HG03139 (cell line): Measurements from ENCODE around the gene MTA1.

ENCODE experiments used
- ATAC-seq: cut with Tn5 transposase; IDR thresholded peaks from one replicate; pipeline ENCODE4 v1.9.1; 2021; ENCODE audit not compliant: unreplicated experiment

The MTA1 gene

DNA sequence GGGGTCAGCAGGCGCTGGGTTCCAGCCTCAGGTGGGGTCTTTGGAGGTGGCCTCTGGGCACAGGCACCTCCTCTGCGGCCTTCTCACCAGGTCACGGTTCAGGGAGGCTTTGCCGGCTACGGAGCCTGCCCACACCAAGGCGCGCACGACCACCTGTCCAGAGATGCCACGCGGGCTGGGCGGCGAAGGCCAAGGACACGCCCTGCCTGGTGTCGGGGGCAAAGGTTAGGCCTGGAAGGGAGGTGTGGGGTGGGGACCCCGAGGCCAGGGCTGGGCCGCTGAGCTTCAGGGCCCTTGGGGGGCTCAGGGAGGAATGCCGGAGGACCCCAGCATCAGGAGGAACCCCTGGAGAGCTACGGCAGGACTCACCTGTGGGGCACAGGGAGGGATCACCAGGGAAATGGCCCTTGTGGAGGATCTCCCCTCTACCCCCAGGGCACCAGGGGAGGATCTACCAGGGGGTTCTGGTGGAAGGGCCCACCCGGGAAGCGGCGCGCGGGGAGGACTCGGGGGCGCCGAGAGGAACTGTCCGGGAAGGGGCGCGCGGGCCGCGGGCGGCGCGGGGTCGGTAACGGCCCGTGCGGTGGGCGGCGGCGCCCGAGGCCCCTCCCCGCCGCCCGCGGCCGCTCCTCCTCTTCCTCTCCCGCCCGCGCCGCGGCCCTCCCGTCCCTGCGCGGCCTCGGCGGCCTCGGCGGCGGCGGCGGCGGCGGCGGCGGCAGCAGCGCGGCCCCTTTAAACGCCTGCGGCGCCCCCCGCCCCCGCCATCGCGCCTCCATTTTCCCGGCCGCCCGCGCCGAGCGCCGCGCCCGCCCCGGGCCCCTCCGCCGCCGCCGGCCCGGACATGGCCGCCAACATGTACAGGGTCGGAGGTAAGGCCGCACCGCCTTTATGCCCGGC, at the start of gene MTA1:
Gene MTA1 (plus strand): TSS at position 633 of the 897 bp plus-strand sequence. CDS start 209 bp downstream, at position 842.
- no peak for ATAC-seq

DNA sequence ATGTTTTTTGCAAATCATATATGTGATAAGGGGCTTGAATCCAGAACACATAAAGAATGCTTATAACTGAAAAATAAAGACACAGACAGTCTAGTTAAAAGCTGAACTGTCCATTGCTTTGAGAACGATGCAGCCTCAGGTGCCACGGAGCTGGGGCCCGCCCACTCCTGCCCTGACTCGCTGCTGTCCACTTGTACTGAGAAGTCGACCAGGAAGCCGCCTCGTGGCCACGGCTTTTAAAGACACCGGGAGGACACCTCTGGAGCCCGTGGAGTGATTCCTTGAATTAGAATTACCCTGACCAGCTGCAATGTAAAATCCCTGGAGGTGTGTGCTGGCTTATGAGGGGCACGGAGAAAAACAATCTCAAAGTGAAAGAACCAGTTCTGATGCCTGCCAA, 45.2 kb upstream of the MTA1 start:
- no peak for ATAC-seq

DNA sequence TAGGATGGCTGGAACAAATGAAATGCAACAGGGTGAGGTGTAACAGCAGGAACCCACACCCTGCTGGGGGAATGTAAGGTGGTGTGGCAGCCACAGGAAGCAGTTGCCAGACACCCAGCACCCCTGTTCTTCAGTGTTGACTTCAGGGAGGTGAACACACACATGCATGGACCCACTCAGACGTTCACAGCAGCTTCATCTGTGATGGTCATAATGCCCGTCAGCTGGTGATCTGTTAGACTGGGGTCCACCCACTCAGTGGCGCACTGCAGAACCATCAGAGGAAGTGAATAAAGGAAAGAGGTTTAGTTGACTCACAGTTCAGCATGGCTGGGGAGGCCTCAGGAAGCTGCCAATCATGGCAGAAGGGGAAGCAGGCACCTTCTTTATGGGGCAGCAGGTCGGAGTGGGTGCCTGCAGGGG, 44.0 kb upstream of the MTA1 start:
- no peak for ATAC-seq

DNA sequence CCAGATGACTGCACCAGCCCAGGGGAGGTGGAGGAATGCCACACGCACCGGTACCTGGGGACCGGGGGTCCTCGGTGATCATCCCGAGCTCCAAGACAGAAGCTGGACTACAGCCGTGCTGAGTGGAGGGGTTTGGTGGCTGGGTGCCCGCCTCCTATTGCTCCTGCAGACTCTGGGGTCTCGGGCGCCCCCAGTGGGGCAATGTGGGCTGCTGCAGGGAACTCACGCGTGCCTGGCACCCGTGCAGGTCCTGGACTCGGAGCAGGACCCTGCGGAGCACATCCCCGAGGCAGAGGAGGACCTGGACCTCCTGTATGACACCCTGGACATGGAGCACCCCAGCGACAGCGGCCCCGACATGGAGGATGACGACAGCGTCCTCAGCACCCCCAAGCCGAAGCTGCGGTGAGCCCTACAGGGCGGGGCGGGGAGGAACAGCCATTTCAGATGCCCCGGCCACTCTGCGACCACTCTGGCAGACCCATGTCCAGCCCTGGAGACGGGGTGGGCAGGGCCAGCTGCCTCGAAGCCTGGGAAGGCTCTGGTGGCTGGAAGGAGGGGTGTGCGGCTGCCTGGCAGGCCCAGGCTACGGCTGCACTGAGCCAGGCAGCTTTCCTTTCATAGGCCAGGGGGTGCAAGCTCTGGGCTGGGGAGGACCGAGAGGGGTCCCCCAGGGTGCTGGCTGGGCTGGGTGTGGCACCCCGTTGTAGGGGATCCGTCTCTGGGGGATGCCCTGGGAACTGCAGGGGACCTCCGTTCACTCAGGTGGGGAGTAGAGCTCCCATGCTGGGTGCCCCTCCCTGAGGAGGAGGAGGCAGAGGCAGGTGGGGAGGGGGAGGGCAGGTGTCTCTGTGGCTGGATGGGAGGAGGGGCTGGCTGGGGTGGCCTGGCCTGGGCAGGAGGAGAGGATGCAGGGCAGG, 42.8 kb upstream of the MTA1 start:
- no peak for ATAC-seq

DNA sequence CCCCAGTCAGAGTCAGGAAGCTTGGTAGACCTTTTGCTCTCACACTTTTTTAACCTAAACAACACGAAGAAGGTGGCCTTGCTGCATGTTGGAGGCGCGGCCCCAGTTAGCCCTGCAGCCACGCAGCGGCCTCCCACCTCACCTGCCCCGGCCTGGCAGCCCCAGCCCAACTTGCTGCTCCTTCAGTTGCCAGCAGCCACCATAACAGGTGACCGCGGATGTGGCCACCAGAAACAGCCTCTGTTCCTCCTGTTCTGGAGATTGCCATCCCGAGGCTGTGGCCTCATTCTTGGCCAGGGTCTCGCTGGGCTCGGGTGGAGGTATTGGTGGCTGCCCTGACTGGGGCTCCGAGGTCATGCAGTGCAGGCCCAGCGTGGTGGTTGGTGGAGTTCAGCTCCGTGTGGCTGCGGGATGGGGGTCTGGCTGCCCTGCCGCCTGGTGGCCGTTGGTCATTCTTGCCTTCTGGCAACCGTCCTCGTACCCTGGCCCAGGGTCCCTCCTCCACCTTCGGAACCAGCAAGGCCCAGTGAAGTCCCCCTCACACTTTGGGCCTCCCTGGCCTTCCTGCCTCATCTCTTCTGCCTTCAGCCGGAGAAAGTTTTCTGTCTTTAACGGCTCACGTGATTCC, 42.0 kb upstream of the MTA1 start:
- ATAC-seq = no peak

DNA sequence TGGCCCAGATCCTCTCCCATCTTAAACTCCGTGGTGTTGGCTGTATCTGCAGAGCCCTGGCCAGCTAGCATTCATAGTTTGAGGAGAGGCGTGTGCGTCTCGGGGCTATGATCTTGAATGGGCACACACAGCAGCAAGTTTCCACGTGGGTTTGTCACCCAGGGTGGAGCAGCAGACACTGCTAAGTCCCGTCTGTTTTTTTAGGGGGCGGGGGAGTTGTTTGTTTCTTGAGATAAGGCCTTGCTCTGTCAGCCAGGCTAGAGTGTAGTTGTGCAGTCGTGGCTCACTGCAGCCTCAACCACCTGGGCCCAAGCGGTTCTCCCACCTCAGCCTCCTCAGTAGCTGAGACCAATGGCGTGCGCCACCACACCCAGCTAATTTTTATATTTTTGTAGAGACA, 41.4 kb upstream of the MTA1 start:
- no peak for ATAC-seq

DNA sequence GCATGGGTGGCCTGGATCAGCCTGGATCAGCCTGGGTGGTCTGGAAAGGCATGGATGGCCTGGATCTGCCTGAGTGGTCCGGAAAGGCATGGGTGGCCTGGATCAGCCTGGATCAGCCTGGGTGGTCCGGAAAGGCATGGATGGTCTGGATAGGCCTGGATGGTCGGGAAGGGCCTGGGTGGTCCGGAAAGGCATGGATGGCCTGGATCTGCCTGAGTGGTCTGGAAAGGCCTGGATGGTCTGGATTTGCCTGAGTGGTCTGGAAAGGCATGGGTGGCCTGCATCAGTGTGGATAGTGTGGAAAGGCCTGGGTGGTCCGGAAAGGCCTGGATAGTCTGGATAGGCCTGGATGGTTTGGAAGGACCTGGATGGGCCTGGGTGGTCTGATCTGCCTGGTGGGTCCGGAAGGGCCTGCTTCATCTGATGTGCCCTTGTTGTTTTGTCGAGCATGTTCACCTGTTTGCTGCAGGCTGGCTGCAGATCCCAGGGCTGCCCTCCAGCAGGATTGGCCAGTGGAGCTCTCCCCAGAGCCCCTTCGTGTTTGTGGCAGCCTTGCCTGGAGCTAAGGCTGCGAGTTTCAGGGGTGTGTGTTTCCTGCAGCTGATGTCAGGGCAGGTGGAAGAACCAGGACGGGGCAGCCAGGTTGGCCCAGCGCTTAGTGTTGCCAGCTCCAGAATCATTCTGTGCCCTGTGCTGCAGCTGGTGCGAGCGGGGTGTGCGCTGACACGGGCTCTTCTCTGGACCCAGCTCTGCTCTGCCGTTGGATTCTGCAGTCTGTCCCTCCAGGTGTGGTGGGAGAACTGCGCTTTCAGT, 40.5 kb upstream of the MTA1 start:
- ATAC-seq = no peak

DNA sequence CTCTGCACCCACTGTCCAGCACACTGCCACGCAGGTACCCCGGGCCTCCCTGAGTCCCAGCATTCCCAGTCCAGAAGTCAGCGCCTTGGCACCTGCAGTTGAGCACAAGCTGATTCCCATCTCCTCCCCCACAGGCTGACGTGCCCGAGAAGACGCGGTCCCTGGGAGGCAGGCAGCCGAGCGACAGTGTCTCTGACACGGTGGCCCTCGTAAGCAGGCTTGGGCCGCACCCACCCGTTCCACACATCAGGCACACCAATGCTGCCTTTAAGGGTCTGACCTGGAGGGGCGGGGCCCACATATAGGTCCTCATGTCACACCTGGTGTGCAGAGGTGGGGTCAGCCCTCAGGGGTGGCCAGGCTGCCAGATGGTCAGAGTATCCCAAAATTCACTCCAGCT, 39.7 kb upstream of the MTA1 start:
- ATAC-seq = no peak

DNA sequence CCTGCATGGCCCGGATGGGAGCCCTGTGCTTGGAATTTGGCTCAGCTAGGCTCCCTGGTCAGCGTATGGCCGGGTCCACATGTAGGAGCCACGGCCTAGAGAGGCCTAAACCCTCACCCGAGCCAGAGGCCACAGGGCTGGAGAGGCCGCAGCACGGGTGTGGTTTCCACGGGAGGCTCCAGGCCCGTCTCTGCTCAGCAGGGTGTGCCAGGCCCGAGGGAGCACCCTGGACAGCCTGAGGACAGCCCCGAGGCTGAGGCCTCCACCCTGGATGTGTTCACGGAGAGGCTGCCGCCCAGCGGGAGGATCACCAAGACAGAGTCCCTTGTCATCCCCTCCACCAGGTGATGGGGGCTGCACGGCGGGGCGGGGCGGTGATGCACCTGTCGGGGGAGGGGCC, 38.9 kb upstream of the MTA1 start:
- no peak for ATAC-seq

DNA sequence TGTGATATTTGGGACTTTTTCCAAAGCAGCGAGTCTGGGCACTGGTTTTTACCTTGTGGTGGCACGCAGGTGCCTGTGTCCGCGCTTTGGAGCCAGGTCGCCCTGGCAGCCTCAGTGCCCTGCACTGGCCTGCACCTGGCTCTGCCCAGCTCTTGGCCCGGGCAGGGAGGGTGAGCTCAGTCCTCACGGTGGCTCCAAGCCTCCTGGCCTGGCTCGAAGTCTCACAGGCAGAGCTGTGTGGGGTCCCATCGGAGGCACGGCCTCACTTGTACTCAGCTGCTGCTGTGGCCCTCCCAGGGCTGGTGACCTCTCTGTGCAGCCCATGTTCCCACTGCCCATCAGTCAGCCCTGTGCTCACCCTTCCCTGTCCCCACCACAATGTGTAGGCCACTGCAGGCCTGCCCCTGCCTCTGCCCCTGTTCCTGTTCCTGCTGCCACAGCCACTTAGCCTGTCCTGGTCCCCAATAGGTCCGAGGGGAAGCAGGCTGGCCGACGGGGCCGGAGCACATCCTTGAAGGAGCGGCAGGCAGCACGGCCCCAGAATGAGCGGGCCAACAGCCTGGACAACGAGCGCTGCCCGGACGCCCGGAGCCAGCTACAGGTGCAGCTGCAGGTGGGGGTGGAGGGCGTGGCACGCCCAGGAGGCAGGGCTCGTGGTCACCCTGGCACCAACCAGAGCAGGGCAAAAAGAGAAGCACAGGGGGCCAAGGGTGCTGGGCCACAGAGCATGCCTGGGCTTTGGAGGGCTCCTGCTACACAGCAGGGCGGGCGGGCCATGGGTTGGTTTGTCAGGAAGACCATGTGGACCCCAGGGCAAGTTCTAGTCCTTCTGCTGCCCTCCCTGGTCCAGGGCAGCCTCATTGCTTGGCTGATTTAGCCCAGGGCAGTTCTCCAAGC, 37.9 kb upstream of the MTA1 start:
- no peak for ATAC-seq

DNA sequence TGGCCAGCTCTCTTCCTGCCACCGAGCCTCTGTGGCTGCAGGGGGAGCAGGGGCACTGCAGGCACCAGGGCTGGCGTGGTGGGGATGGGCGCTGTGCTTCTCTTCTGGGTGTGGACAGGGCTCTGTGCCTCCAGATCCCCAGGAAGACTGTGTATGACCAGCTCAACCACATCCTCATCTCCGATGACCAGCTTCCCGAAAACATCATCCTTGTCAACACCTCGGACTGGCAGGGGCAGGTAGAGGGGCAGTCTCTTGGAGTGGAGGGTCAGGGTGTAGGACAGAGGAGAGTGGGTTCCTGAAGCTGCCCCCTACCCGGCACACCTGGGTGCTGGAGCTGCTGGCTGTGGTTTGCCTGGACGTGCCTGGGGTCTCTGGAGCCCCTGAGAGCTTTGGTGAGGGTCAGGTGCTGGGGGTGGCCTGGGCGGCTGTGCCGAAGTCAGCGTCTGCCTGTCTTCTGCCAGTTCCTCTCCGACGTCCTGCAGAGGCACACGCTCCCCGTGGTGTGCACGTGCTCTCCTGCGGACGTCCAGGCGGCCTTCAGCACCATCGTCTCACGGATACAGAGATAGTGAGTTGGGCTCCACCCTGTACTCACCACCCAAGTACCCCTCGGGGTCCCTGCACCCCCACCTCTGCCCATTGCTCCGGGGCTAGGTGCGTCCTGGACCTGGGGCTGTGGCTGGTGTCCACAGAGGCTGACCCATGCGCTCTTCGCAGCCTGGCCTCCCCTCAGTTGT, 37.1 kb upstream of the MTA1 start:
- no peak for ATAC-seq

DNA sequence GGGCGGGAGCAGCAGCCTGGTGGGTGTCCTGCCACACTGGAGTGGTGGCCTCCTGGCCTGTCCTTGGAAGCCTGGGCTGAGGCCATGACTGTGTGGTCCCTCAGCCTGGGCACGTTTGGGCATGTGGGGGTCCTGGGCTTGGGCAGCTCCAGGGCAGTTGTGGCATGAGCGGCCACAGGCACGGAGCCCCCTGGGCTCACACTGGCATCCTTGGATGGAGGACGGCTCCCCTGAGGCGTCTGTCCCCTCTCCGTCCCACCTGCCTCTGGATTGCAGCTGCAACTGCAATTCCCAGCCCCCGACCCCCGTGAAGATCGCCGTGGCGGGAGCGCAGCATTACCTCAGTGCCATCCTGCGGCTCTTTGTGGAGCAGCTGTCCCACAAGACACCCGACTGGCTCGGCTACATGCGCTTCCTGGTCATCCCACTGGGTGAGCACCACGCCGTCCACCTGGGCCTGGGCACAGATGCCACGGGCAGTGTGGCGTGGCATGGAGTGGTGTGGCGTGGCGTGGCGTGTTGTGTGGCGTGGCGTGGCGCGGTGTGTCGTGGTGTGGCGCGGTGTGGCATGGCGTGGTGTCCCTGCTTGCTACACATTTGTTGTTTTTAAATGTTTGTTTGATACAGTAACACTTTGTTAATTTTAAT, 36.4 kb upstream of the MTA1 start:
- ATAC-seq = no peak

DNA sequence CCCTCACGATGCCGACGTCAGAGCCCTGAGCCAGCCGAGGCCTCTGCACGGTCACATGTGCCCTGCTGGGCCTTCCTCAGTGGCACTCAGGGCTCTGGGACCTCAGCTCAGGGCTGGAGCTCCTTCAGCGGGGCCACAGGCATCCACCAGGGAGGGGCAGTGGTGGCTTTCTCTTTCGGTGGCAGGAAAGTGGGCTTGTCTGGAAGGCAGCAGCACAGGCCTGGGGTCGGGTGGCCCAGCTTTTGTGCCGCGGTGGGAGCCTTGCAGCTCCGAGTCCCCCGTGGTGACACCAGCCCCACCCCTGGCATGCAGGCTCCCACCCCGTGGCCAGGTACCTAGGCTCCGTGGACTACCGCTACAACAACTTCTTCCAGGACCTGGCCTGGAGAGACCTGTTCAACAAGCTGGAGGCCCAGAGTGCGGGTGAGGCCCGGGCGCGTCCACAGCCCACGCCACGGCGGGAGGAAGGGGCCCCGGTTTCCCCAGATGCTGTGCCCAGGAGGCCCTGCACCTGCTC, 35.5 kb upstream of the MTA1 start:
- ATAC-seq = no peak

DNA sequence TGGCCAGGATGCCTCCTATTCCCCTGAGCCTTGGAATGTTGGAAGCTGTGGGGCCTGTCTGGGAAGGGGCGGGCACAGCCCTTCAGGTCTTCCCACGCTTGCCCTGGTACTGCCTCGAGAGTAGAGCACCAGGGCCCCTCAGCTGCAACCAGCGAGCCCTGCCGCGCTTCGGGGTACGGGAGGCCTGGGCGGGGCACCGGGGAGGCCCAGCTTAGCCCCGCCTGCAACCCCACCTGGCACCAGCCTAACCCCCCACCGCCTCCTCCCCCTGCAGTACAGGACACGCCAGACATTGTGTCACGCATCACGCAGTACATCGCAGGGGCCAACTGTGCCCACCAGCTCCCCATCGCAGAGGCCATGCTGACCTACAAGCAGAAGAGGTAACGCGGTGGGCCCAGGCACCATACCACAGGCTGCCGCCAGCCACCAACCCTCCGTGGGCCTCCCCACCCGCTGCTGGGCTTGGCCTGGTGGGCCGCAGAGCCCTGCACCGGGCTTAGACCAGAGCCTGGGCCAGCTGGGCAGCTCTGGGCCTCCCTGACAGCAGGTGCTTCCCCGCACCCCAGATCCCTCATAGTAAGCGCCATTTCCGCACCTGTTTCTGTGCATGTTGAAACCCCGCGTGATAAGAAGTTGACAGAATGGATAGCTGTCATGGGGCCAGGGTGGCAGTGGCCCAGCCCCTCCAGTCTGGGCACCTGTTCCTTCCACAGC, 34.9 kb upstream of the MTA1 start:
- ATAC-seq = no peak

DNA sequence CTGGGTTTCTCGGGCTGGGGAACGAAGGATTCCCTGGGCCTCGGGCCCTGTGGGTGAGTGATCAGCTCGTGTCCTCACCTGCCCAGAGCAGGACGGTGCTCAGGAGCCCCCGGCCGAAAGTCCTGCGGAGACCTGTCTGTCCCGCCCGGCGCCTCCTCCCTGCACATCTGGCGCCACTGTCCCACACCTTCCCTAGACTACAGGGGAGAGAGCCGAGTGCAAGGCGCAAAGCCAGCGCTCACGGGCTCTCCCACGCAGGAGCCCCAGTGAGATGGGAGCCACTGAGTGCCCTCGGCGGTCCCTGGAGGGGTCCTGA, 34.3 kb upstream of the MTA1 start:
- ATAC-seq = no peak

DNA sequence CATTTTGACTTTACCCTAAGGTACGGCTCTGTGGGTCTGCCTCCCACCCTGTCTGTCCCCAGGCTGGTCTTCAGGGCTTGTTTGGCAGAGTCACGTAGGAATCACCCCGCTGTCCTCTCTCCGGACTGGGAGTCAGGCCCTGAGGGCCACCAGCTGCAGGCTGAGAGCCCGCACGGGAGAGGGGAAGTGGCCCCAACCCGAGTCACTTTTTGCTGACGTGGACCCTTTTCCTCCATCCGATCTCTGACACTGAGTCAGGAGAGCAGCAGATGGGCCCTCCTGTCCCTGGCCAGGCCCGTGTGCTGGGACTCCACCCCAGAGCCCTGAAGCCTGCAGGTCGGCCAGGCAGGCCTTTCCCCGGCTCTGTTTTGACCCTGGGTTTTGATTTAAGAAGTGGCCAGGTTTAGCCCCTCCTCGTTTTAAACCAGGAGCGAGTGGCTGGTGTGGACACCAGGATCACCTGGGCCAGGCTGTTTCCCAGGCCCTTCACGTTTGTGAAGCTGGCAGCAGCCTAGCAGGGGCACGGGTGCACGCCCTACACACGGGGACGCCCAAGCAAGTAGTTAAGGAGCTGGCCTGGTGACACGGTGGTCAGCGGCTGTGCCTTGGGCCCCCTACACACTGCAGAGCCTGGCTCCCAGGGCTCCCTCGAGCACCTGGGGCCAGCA, 33.8 kb upstream of the MTA1 start:
- no peak for ATAC-seq
